HepG2 (cell line): ENCODE measurements around the gene PAIP2.

Experiments used
- CTCF ChIP-seq: sonication (generic); formaldehyde crosslinking; IDR thresholded peaks from 2 replicates; pipeline ENCODE4 v1.5.0; 2020; ENCODE audit warnings: mild to moderate bottlenecking, missing genetic modification reagents, moderate library complexity
- HOXA9 ChIP-seq: sonication (generic); formaldehyde crosslinking; IDR thresholded peaks from 2 replicates; pipeline ENCODE4 v1.8.1; 2022; ENCODE audit warnings: missing genetic modification reagents, mild to moderate bottlenecking, moderate library complexity, borderline replicate concordance
- KAT2B ChIP-seq: fragments of 150-350 bp; IDR thresholded peaks from 2 replicates; pipeline ENCODE4 v1.6.1; 2014; ENCODE audit warnings: low read depth, low read length, borderline replicate concordance
- NFRKB ChIP-seq: fragments of 450-650 bp; IDR thresholded peaks from 2 replicates; pipeline ENCODE4 v1.6.1; 2017
- RAD21 ChIP-seq: fragments of 450-650 bp; formaldehyde crosslinking; IDR thresholded peaks from 2 replicates; pipeline ENCODE4 v1.5.0; 2020; ENCODE audit warnings: mild to moderate bottlenecking
- SP2 ChIP-seq: sonication (generic); formaldehyde crosslinking; IDR thresholded peaks from 2 replicates; pipeline ENCODE4 v1.5.1; 2020; ENCODE audit warnings: mild to moderate bottlenecking, missing genetic modification reagents
- ZBTB1 ChIP-seq: sonication (generic); formaldehyde crosslinking; IDR thresholded peaks from 2 replicates; pipeline ENCODE4 v1.4.0; 2020; ENCODE audit warnings: missing genetic modification reagents, borderline replicate concordance
- ZBTB4 ChIP-seq: sonication (generic); formaldehyde crosslinking; IDR thresholded peaks from 2 replicates; pipeline ENCODE4 v1.4.0; 2020; ENCODE audit warnings: missing genetic modification reagents, mild to moderate bottlenecking, borderline replicate concordance

DNA sequence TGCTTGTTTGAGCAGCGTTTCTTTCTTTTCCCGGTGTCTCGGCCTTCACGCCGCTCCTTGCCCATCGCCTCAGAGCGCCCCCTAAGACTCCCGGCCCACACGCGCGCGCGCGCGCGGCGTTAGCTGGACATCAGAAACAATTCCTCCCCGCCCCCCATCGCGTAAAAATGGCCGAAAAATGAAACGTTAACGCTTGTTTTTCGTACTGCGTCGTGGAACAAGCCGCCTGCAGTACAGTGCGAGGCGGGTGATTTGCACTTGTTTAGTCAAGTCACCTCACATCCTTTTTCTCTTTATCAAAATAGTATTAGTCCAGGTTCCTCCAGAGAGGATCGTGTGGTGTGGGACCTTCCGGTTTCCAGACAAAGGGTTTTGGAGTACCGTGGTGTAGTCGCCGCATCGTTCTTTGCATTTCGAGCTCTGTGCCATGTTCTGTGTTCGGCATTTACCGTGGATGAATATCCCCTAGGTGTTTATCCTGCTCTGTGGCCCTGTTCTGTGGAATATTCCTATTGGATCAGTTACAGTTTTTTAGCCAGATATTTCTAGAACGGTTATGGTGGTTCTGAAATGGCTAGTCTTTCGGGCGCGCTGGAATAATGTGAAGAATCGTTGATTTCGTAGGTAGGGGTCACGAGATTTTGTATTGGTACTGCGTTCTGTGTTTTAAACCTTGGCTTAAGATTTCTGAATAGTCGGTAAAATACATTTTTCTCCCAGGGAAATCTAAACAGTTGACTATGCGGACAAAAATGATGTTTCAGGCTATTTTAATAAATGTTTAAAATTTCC, 47.1 kb upstream of the PAIP2 start:
- TF ChIP-seq SP2 (no peak), ZBTB1 (CRISPR knock-in tag) (no peak), ZBTB4 (CRISPR knock-in tag) (no peak), NFRKB (no peak), CTCF (CRISPR knock-in tag) (peak; percentile 66), RAD21 (CRISPR knock-in tag) (no peak), HOXA9 (CRISPR knock-in tag) (0 out of 2 replicates have a peak, but pooled peaks have one; percentile 30), KAT2B (no peak)
